ENCODE measurements around the gene LPAR1. TPM values are rescaled to one million over a fixed set of nuclear protein-coding genes. Genes with fewer than 3 reads are reported as not detected.
"Not testable (repeated sequence)": the region's sequence is repeated elsewhere in the genome, so short reads cannot be mapped to it uniquely, and the experiment has no call there.

The LPAR1 gene
- total RNA-seq, 2 donors from 2014 or later, result not detected

GRCh38 chr9:110850401-110851135 is 187.7 kb downstream of the LPAR1 start:
- H3K4me1 Mint-ChIP-seq (ENCODE audit: low read depth), result no peaks in the 10 kb centered on the region
- H3K36me3 Mint-ChIP-seq (ENCODE audit: insufficient read depth in 2 of 2), result no peaks in the 10 kb centered on the region
- no peaks in the 10 kb centered on the region for H3K27me3 Mint-ChIP-seq (ENCODE audit: low read depth)
- no peak overlapping the region for H3K4me3 Mint-ChIP-seq
- H3K27ac Mint-ChIP-seq, result no peak overlapping the region
- no peak for ATAC-seq (replicated peaks in 1 of 2)
- DNase-seq, result no peak
- peaks cover 0 to 4% of the 10 kb centered on the region in 2 donors for H3K9me3 Mint-ChIP-seq

- ATAC-seq (replicated peaks in 1 of 2) (no peak), DNase-seq (no peak)
- Mint-ChIP-seq H3K27ac (no peak overlapping the region), H3K4me3 (no peak overlapping the region), H3K9me3 (peaks cover 2 to 4% of the 10 kb centered on the region in 2 donors), H3K27me3 (ENCODE audit: low read depth) (no peaks in the 10 kb centered on the region), H3K36me3 (ENCODE audit: insufficient read depth in 2 of 2) (no peaks in the 10 kb centered on the region), H3K4me1 (ENCODE audit: low read depth) (no peaks in the 10 kb centered on the region)
These were observed 190.6 kb downstream of the LPAR1 start for GRCh38 chr9:110847671-110848070.

- no peaks in the 10 kb centered on the region for H3K27me3 Mint-ChIP-seq (ENCODE audit: low read depth)
- no peak overlapping the region for H3K27ac Mint-ChIP-seq
- ATAC-seq (replicated peaks in 1 of 2) (no peak), DNase-seq (no peak)
- no peaks in the 10 kb centered on the region for H3K36me3 Mint-ChIP-seq (ENCODE audit: insufficient read depth in 2 of 2)
- H3K9me3 Mint-ChIP-seq, result peaks cover 2 to 4% of the 10 kb centered on the region in 2 donors
- no peak overlapping the region for H3K4me3 Mint-ChIP-seq
- H3K4me1 Mint-ChIP-seq (ENCODE audit: low read depth), result no peaks in the 10 kb centered on the region
These were observed 192.1 kb downstream of the LPAR1 start for GRCh38 chr9:110846215-110846614.

- Mint-ChIP-seq H3K27ac (no peak overlapping the region), H3K27me3 (ENCODE audit: low read depth) (no peaks in the 10 kb centered on the region), H3K36me3 (ENCODE audit: insufficient read depth in 2 of 2) (no peaks in the 10 kb centered on the region), H3K4me1 (ENCODE audit: low read depth) (no peaks in the 10 kb centered on the region), H3K9me3 (peaks cover 6 to 7% of the 10 kb centered on the region in 2 donors), H3K4me3 (no peak overlapping the region)
- no peak for ATAC-seq (replicated peaks in 1 of 2)
- DNase-seq, result no peak
These were observed 194.1 kb downstream of the LPAR1 start for GRCh38 chr9:110844121-110844520.

GRCh38 chr9:110842986-110843385 is 195.3 kb downstream of the LPAR1 start:
- no peak overlapping the region for H3K27ac Mint-ChIP-seq
- no peak for ATAC-seq (replicated peaks in 1 of 2)
- DNase-seq, result no peak
- no peaks in the 10 kb centered on the region for H3K4me1 Mint-ChIP-seq (ENCODE audit: low read depth)
- H3K27me3 Mint-ChIP-seq (ENCODE audit: low read depth), result no peaks in the 10 kb centered on the region
- no peak overlapping the region for H3K4me3 Mint-ChIP-seq
- peaks cover 6 to 7% of the 10 kb centered on the region in 2 donors for H3K9me3 Mint-ChIP-seq
- no peaks in the 10 kb centered on the region for H3K36me3 Mint-ChIP-seq (ENCODE audit: insufficient read depth in 2 of 2)

- ATAC-seq (replicated peaks in 1 of 2), result no peak
- Mint-ChIP-seq H3K4me3 (no peak overlapping the region), H3K36me3 (ENCODE audit: insufficient read depth in 2 of 2) (no peaks in the 10 kb centered on the region)
These were observed 196.1 kb downstream of the LPAR1 start for GRCh38 chr9:110842169-110842568.

GRCh38 chr9:110837401-110838005 is 200.8 kb downstream of the LPAR1 start:
- Mint-ChIP-seq H3K9me3 (peaks cover 5 to 6% of the 10 kb centered on the region in 2 donors), H3K4me3 (no peak overlapping the region), H3K4me1 (ENCODE audit: low read depth) (no peaks in the 10 kb centered on the region), H3K27ac (no peak overlapping the region), H3K36me3 (ENCODE audit: insufficient read depth in 2 of 2) (no peaks in the 10 kb centered on the region), H3K27me3 (ENCODE audit: low read depth) (no peaks in the 10 kb centered on the region)
- DNase-seq, result no peak
- no peak for ATAC-seq (replicated peaks in 1 of 2)

More at GRCh38 chr9:110842169-110842568, 196.1 kb downstream of the LPAR1 start:
- H3K9me3 Mint-ChIP-seq, result peaks cover 5 to 6% of the 10 kb centered on the region in 2 donors
- H3K4me1 Mint-ChIP-seq (ENCODE audit: low read depth), result no peaks in the 10 kb centered on the region
- H3K27me3 Mint-ChIP-seq (ENCODE audit: low read depth), result no peaks in the 10 kb centered on the region
- no peak for DNase-seq
- no peak overlapping the region for H3K27ac Mint-ChIP-seq

- ATAC-seq (replicated peaks in 1 of 2) (no peak), DNase-seq (no peak)
- no peaks in the 10 kb centered on the region for H3K27me3 Mint-ChIP-seq (ENCODE audit: low read depth)
- no peak overlapping the region for H3K27ac Mint-ChIP-seq
- no peaks in the 10 kb centered on the region for H3K36me3 Mint-ChIP-seq (ENCODE audit: insufficient read depth in 2 of 2)
- peaks cover 5 to 6% of the 10 kb centered on the region in 2 donors for H3K9me3 Mint-ChIP-seq
- H3K4me3 Mint-ChIP-seq, result no peak overlapping the region
- H3K4me1 Mint-ChIP-seq (ENCODE audit: low read depth), result no peaks in the 10 kb centered on the region
These were observed 202.4 kb downstream of the LPAR1 start for GRCh38 chr9:110835859-110836271.

- H3K27ac Mint-ChIP-seq, result no peak overlapping the region
- peaks cover 3% of the 10 kb centered on the region in 2 donors for H3K9me3 Mint-ChIP-seq
- H3K4me1 Mint-ChIP-seq (ENCODE audit: low read depth), result no peaks in the 10 kb centered on the region
- DNase-seq, result no peak
- no peaks in the 10 kb centered on the region for H3K27me3 Mint-ChIP-seq (ENCODE audit: low read depth)
- H3K4me3 Mint-ChIP-seq, result no peak overlapping the region
- ATAC-seq (replicated peaks in 1 of 2), result no peak
- no peaks in the 10 kb centered on the region for H3K36me3 Mint-ChIP-seq (ENCODE audit: insufficient read depth in 2 of 2)
These were observed 202.9 kb downstream of the LPAR1 start for GRCh38 chr9:110835404-110835803.

- Mint-ChIP-seq H3K4me1 (ENCODE audit: low read depth) (no peaks in the 10 kb centered on the region), H3K4me3 (no peak overlapping the region), H3K27me3 (ENCODE audit: low read depth) (no peaks in the 10 kb centered on the region), H3K36me3 (ENCODE audit: insufficient read depth in 2 of 2) (no peaks in the 10 kb centered on the region), H3K27ac (no peak overlapping the region), H3K9me3 (peaks cover 2% of the 10 kb centered on the region in 2 donors)
- DNase-seq (no peak), ATAC-seq (replicated peaks in 1 of 2) (no peak)
These were observed 205.3 kb downstream of the LPAR1 start for GRCh38 chr9:110832926-110833325.

- Mint-ChIP-seq H3K4me1 (ENCODE audit: low read depth) (no peaks in the 10 kb centered on the region), H3K27ac (no peak overlapping the region), H3K4me3 (no peak overlapping the region), H3K36me3 (ENCODE audit: insufficient read depth in 2 of 2) (no peaks in the 10 kb centered on the region), H3K27me3 (ENCODE audit: low read depth) (no peaks in the 10 kb centered on the region), H3K9me3 (no peaks in the 10 kb centered on the region)
- ATAC-seq (replicated peaks in 1 of 2) (no peak), DNase-seq (no peak)
These were observed 207.8 kb downstream of the LPAR1 start for GRCh38 chr9:110830495-110830894.

- no peak overlapping the region for H3K27ac Mint-ChIP-seq
- no peaks in the 10 kb centered on the region for H3K9me3 Mint-ChIP-seq
- no peaks in the 10 kb centered on the region for H3K36me3 Mint-ChIP-seq (ENCODE audit: insufficient read depth in 2 of 2)
- ATAC-seq (replicated peaks in 1 of 2) (no peak), DNase-seq (no peak)
- no peaks in the 10 kb centered on the region for H3K27me3 Mint-ChIP-seq (ENCODE audit: low read depth)
- H3K4me3 Mint-ChIP-seq, result no peak overlapping the region
- H3K4me1 Mint-ChIP-seq (ENCODE audit: low read depth), result no peaks in the 10 kb centered on the region
These were observed 210.0 kb downstream of the LPAR1 start for GRCh38 chr9:110828264-110828663.

GRCh38 chr9:110826400-110826799 is 211.9 kb downstream of the LPAR1 start:
- H3K27ac Mint-ChIP-seq; H3K36me3 Mint-ChIP-seq (ENCODE audit: insufficient read depth in 2 of 2); ATAC-seq (replicated peaks in 1 of 2); H3K27me3 Mint-ChIP-seq (ENCODE audit: low read depth); H3K9me3 Mint-ChIP-seq; DNase-seq; H3K4me3 Mint-ChIP-seq; H3K4me1 Mint-ChIP-seq (ENCODE audit: low read depth): not testable (repeated sequence)

- no peak for ATAC-seq (replicated peaks in 1 of 2)
- Mint-ChIP-seq H3K9me3 (peaks cover 0 to 3% of the 10 kb centered on the region in 2 donors), H3K27ac (no peak overlapping the region), H3K27me3 (ENCODE audit: low read depth) (no peaks in the 10 kb centered on the region), H3K36me3 (ENCODE audit: insufficient read depth in 2 of 2) (no peaks in the 10 kb centered on the region), H3K4me1 (ENCODE audit: low read depth) (no peaks in the 10 kb centered on the region), H3K4me3 (no peak overlapping the region)
- DNase-seq, result no peak
These were observed 212.3 kb downstream of the LPAR1 start for GRCh38 chr9:110825950-110826349.
